SK-N-SH treated with all-trans-retinoic acid at 6 μM for 48 hours (cell line): ENCODE data around the gene LIN7A.

Experiments
- ATAC-seq: fragments of 200-7000 bp; cut with Tn5 transposase; 3 replicates; pipeline ENCODE4 v1.9.1; 2020; ENCODE audit warnings: mild to moderate bottlenecking, moderate library complexity
- ARNTL ChIP-seq: fragments of 450-650 bp; formaldehyde crosslinking; IDR thresholded peaks from 2 replicates; pipeline ENCODE4 v1.5.0; 2020; ENCODE audit warnings: low read depth, mild to moderate bottlenecking, moderate library complexity, borderline replicate concordance
- BACH2 ChIP-seq: fragments of 250-450 bp; sonication (Bioruptor Pico); IDR thresholded peaks from 2 replicates; pipeline ENCODE4 v1.9.0; 2021; ENCODE audit warnings: mild to moderate bottlenecking, borderline replicate concordance
- CSDC2 ChIP-seq: fragments of 250-450 bp; sonication (Bioruptor Pico); IDR thresholded peaks from 2 replicates; pipeline ENCODE4 v1.5.0; 2020; ENCODE audit warnings: mild to moderate bottlenecking, moderate library complexity
- ESRRG ChIP-seq: fragments of 250-450 bp; sonication (Bioruptor Pico); IDR thresholded peaks from 2 replicates; pipeline ENCODE4 v1.6.1; 2021; ENCODE audit warnings: mild to moderate bottlenecking
- GLIS3 ChIP-seq: fragments of 250-450 bp; sonication (Bioruptor Pico); IDR thresholded peaks from 2 replicates; pipeline ENCODE4 v1.5.0; 2020; ENCODE audit warnings: mild to moderate bottlenecking, moderate library complexity
- ISL1 ChIP-seq: fragments of 250-450 bp; sonication (Bioruptor Pico); IDR thresholded peaks from 2 replicates; pipeline ENCODE4 v2.1.2; 2022; ENCODE audit warnings: mild to moderate bottlenecking, moderate library complexity
- OSR1 ChIP-seq: fragments of 250-450 bp; sonication (Bioruptor Pico); IDR thresholded peaks from 2 replicates; pipeline ENCODE4 v1.8.0; 2022; ENCODE audit warnings: moderate library complexity, mild to moderate bottlenecking, inconsistent platforms
- PATZ1 ChIP-seq: fragments of 250-450 bp; sonication (Bioruptor Pico); IDR thresholded peaks from 2 replicates; pipeline ENCODE4 v1.8.0; 2020; ENCODE audit warnings: mild to moderate bottlenecking, moderate library complexity, borderline replicate concordance
- PPARA ChIP-seq: fragments of 250-450 bp; sonication (Bioruptor Pico); IDR thresholded peaks from 2 replicates; pipeline ENCODE4 v1.5.0; 2020; ENCODE audit warnings: mild to moderate bottlenecking, borderline replicate concordance
- RARB ChIP-seq: fragments of 250-450 bp; sonication (Bioruptor Pico); IDR thresholded peaks from 2 replicates; pipeline ENCODE4 v1.8.0; 2021; ENCODE audit warnings: mild to moderate bottlenecking, moderate library complexity
- SNAI2 ChIP-seq: fragments of 250-450 bp; sonication (Bioruptor Pico); IDR thresholded peaks from 2 replicates; pipeline ENCODE4 v1.5.0; 2020; ENCODE audit warnings: mild to moderate bottlenecking, moderate library complexity
- TCF4 ChIP-seq: fragments of 250-450 bp; sonication (Bioruptor Pico); IDR thresholded peaks from 2 replicates; pipeline ENCODE4 v1.8.0; 2021; ENCODE audit warnings: mild to moderate bottlenecking, moderate library complexity, borderline replicate concordance
- ZC3H10 ChIP-seq: fragments of 250-450 bp; sonication (Bioruptor Pico); IDR thresholded peaks from 2 replicates; pipeline ENCODE4 v1.5.1; 2021; ENCODE audit warnings: mild to moderate bottlenecking, moderate library complexity
- ZFP3 ChIP-seq: fragments of 250-450 bp; sonication (Bioruptor Pico); IDR thresholded peaks from 2 replicates; pipeline ENCODE4 v1.5.0; 2020; ENCODE audit warnings: mild to moderate bottlenecking, moderate library complexity
- ZFP30 ChIP-seq: fragments of 450-650 bp; formaldehyde crosslinking; IDR thresholded peaks from 2 replicates; pipeline ENCODE4 v1.5.0; 2022; ENCODE audit warnings: mild to moderate bottlenecking, moderate library complexity
- ZNF565 ChIP-seq: fragments of 450-650 bp; formaldehyde crosslinking; conservative IDR thresholded peaks from 2 replicates; pipeline ENCODE4 v1.5.0; 2020; ENCODE audit warnings: low read depth, mild to moderate bottlenecking, moderate library complexity
- ZNF70 ChIP-seq: fragments of 450-650 bp; formaldehyde crosslinking; IDR thresholded peaks from 2 replicates; pipeline ENCODE4 v1.5.0; 2020; ENCODE audit warnings: mild to moderate bottlenecking, moderate library complexity
- ZNF8 ChIP-seq: fragments of 450-650 bp; formaldehyde crosslinking; IDR thresholded peaks from 2 replicates; pipeline ENCODE4 v1.5.0; 2020; ENCODE audit warnings: mild to moderate bottlenecking, moderate library complexity
- TF ChIP-seq, protein P1 (sequence below): fragments of 250-450 bp; sonication (Bioruptor Pico); IDR thresholded peaks from 2 replicates; pipeline ENCODE4 v1.5.0; 2020; ENCODE audit warnings: mild to moderate bottlenecking, moderate library complexity
- TF ChIP-seq, protein P2 (sequence below): fragments of 250-450 bp; sonication (Bioruptor Pico); IDR thresholded peaks from 2 replicates; pipeline ENCODE4 v1.5.1; 2021; ENCODE audit warnings: mild to moderate bottlenecking, moderate library complexity

LIN7A gene, protein sequence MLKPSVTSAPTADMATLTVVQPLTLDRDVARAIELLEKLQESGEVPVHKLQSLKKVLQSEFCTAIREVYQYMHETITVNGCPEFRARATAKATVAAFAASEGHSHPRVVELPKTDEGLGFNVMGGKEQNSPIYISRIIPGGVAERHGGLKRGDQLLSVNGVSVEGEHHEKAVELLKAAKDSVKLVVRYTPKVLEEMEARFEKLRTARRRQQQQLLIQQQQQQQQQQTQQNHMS

DNA sequence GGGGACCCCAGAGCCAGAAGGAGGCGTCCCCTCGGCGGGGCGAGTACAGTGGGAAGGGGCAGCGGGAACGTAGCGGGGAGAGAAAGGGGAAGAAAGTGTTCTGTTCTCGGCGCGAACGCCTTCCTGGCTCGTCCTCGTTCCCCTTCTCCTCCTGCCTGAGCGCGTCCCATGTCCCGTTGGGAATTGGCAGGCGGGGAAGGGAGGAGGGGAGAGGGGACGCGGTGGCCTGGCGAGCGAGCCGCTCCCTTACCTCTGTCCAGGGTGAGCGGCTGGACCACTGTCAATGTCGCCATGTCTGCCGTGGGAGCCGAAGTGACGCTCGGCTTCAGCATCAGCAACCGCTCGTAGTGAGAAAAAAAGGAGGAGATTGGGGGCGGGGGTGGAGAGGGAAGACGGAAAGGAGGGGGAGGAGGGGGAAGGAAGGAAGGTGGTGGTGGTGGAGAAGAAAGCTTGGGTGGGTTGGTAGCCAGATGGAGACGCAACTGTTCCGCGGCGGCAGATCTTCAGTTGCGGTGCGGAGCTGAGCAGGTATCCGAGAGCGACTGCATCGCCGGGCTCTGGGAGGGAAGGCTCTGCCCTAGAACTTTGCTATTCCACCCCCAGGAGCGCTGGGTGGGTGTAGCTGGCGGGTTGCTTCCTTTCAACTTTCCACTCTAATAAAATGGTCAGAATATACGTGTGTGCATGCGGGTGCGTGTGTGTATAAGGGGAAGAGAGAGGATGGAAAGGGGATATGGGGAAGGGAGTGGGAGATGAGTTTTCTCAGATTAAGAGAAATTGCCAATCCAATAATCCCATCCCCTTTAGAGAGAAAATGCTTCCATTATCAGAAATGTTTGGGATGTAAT lies at the start of gene LIN7A:
Gene LIN7A, minus strand, starts transcription at position 544 of the 848 bp plus-strand sequence. Its CDS starts 212 bp downstream, at position 332.
- peak; percentile 47 for ATAC-seq
- no peak for TF ChIP-seq ISL1 (CRISPR knock-in tag)
- no peak for TF ChIP-seq ZNF565 (CRISPR knock-in tag)
- no peak for TF ChIP-seq BACH2
- TF ChIP-seq OSR1 (CRISPR knock-in tag), result no peak
- TF ChIP-seq ZNF8 (CRISPR knock-in tag), result no peak
- no peak for TF ChIP-seq CSDC2 (CRISPR knock-in tag)
- TF ChIP-seq ZC3H10, result no peak
- no peak for TF ChIP-seq ZFP30 (CRISPR knock-in tag)
- TF ChIP-seq SNAI2, result no peak
- no peak for TF ChIP-seq ZFP3
- TF ChIP-seq PPARA (CRISPR knock-in tag), result no peak
- TF ChIP-seq ARNTL (CRISPR knock-in tag), result no peak
- no peak for TF ChIP-seq ESRRG
- TF ChIP-seq, protein P1, sequence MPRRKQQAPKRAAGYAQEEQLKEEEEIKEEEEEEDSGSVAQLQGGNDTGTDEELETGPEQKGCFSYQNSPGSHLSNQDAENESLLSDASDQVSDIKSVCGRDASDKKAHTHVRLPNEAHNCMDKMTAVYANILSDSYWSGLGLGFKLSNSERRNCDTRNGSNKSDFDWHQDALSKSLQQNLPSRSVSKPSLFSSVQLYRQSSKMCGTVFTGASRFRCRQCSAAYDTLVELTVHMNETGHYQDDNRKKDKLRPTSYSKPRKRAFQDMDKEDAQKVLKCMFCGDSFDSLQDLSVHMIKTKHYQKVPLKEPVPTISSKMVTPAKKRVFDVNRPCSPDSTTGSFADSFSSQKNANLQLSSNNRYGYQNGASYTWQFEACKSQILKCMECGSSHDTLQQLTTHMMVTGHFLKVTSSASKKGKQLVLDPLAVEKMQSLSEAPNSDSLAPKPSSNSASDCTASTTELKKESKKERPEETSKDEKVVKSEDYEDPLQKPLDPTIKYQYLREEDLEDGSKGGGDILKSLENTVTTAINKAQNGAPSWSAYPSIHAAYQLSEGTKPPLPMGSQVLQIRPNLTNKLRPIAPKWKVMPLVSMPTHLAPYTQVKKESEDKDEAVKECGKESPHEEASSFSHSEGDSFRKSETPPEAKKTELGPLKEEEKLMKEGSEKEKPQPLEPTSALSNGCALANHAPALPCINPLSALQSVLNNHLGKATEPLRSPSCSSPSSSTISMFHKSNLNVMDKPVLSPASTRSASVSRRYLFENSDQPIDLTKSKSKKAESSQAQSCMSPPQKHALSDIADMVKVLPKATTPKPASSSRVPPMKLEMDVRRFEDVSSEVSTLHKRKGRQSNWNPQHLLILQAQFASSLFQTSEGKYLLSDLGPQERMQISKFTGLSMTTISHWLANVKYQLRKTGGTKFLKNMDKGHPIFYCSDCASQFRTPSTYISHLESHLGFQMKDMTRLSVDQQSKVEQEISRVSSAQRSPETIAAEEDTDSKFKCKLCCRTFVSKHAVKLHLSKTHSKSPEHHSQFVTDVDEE (CRISPR knock-in tag), result no peak
- no peak for TF ChIP-seq ZNF70 (CRISPR knock-in tag)
- no peak for TF ChIP-seq PATZ1 (CRISPR knock-in tag)
- no peak for TF ChIP-seq TCF4 (CRISPR knock-in tag)
- TF ChIP-seq, protein P2, sequence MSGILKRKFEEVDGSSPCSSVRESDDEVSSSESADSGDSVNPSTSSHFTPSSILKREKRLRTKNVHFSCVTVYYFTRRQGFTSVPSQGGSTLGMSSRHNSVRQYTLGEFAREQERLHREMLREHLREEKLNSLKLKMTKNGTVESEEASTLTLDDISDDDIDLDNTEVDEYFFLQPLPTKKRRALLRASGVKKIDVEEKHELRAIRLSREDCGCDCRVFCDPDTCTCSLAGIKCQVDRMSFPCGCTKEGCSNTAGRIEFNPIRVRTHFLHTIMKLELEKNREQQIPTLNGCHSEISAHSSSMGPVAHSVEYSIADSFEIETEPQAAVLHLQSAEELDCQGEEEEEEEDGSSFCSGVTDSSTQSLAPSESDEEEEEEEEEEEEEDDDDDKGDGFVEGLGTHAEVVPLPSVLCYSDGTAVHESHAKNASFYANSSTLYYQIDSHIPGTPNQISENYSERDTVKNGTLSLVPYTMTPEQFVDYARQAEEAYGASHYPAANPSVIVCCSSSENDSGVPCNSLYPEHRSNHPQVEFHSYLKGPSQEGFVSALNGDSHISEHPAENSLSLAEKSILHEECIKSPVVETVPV (CRISPR knock-in tag), result no peak
- no peak for TF ChIP-seq GLIS3 (CRISPR knock-in tag)
- no peak for TF ChIP-seq RARB

DNA sequence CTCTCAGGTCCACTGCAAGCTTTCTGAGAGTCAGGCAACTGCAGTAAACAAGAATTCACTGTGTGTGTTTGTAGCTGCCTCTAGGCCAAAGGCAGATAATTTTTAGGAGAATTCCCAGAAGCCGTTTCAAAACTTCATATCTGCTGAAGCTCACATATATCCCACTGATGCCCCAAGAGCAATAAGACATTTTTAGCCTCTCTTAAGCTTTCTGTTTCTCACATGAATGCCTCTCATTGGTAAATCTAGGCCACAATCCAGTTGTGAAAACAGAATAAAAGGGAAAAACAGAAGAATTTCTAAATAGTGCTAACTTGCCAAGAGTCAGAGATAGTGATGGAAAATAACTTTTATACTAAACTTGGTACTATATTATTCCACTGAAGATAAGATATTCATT lies 48.5 kb upstream of the LIN7A start:
- no peak for ATAC-seq
- TF ChIP-seq, protein P2 (CRISPR knock-in tag), result no peak
- TF ChIP-seq TCF4 (CRISPR knock-in tag) (no peak), GLIS3 (CRISPR knock-in tag) (no peak), ARNTL (CRISPR knock-in tag) (no peak), PPARA (CRISPR knock-in tag) (no peak), CSDC2 (CRISPR knock-in tag) (no peak), OSR1 (CRISPR knock-in tag) (no peak), BACH2 (no peak)
- TF ChIP-seq, protein P1 (CRISPR knock-in tag), result no peak
